Measurements from ENCODE around the gene TOP1.
"Not testable (repeated sequence)": the region's sequence is repeated elsewhere in the genome, so short reads cannot be mapped to it uniquely, and the experiment has no call there.

The TOP1 gene

DNA sequence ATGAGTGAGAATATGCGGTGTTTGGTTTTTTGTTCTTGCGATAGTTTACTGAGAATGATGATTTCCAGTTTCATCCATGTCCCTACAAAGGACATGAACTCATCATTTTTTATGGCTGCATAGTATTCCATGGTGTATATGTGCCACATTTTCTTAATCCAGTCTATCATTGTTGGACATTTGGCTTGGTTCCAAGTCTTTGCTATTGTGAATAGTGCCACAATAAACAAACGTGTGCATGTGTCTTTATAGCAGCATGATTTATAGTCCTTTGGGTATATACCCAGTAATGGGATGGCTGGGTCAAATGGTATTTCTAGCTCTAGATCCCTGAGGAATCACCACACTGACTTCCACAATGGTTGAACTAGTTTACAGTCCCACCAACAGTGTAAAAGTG lies 99.7 kb downstream of the TOP1 start:
- DNase-seq (ENCODE audit: low read depth in 2 of 3, low spot score in 2 of 3) = not testable (repeated sequence)

DNA sequence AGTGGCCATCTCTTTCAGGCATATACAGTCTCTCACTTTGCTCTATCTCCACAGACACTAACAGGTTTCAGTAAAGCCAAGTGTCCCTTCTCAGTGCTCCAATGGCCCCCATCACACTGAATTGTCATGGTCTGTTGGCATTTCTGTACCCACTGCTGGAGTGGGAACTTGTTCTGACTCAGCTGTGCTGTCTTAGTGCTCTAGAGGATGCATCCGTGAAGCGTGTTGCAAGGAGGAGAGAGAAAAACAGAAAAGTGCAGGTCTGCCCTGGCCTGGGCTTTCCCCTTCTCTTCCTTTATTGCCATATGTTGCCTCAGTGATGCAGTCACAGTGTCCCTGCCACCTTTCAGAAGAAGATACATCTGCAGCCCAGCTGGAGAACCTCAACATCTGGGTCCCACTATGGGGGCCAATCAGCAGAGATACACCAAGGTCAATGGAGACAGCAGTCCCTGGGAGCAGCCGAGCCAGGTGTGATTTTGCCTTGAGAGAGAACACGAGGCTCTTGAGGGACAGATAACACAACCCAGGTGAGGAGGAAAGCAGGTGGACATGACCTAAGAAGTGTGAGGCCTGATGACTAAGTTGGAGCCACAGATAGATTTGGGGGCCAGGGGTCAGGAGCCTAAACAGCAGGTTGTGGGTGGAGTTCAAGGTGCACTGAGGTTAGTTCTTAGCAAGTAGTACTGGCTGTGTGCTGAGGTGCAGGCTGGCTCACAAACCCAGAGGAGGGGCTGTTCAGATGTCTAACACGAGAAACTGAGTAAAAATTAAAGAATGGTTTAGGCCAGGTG lies 103.2 kb downstream of the TOP1 start:
- DNase-seq (ENCODE audit: low read depth in 2 of 3, low spot score in 2 of 3) = no peak

DNA sequence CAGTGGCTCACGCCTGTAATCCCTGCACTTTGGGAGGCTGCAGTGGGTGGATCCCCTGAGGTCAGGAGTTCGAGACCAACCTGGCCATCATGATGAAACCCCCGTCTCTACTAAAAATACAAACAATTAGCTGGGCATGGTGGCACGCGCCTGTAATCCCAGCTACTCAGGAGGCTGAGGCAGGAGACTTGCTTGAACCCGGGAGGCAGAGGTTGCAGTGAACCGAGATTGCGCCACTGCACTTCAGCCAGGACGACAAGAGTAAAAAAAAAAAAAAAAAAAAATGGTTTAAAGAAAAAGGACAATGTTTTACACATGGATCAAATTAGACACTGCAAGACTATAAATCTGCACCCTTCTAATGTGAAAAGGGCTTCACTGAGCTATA lies 103.8 kb downstream of the TOP1 start:
- DNase-seq (ENCODE audit: low read depth in 2 of 3, low spot score in 2 of 3) = not testable (repeated sequence)

DNA sequence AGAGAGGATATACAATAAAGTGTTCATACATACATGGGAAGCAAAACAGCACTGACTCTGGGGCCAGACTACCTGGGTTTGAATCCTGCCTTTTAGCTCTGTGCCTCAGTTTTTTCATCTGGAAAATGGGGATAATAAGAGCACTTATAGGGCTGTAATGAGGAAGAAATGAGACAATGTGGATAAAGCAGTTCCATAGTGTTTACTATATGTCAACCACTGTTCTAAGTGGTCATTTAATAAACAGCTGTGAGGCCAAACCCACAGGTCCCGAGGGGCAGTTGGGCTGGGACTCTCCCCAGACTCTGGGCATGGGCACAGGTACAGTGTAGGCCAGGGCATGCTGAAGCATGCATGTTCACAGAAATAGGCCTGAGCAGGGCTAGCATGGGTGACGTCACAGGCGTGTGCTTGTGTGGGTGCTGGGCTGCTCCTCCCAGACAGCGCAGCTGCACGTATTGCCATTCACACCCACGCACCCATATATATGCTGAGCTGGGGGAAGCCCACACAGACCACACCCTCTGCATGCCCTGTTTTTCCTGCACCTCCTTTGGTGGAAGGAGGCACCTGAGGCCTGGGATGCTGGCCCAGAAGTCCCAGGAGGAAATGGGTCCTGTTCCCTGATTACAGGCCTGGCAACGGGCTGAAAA lies 105.2 kb downstream of the TOP1 start:
- DNase-seq (ENCODE audit: low read depth in 2 of 3, low spot score in 2 of 3) = no peak

DNA sequence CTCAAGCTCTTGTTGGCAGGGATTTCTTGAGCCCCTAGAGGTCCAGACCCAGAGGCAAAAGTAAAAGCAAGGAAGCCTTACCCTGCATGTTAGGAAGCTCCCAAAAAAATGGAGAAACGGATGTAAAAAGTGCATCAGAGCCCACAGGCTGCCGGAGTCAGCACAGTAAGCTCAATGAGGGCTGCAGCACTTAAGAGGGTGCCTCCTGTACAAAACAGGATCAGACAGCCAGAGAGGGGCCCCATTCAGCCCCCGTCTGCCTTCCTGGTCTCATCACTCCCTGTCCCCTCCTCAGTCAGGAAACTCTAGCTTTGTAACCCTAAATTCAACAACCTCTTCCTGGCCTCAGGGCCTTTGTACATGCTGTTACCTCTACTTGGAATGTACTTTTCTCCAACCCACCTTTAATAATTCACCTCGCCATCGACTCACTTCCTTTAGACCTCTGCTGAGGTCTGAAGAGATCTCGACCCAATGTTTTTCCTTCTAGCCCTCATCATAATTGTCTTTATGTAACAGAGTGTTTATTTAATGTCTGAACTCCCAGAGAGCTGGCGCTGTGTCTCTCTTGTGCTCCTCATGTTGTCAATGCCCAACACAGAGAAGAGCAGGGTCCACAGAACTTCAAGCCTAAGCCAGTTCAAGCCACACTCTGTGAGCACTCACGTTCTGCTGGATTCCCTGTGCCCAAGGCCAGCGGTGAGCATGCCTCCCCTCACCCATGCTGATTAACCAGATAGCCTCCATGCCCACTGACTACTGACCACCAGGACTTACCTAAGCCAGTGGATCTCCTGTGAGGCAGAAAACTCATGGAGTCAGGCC lies 106.0 kb downstream of the TOP1 start:
- DNase-seq (ENCODE audit: low read depth in 2 of 3, low spot score in 2 of 3) = no peak

DNA sequence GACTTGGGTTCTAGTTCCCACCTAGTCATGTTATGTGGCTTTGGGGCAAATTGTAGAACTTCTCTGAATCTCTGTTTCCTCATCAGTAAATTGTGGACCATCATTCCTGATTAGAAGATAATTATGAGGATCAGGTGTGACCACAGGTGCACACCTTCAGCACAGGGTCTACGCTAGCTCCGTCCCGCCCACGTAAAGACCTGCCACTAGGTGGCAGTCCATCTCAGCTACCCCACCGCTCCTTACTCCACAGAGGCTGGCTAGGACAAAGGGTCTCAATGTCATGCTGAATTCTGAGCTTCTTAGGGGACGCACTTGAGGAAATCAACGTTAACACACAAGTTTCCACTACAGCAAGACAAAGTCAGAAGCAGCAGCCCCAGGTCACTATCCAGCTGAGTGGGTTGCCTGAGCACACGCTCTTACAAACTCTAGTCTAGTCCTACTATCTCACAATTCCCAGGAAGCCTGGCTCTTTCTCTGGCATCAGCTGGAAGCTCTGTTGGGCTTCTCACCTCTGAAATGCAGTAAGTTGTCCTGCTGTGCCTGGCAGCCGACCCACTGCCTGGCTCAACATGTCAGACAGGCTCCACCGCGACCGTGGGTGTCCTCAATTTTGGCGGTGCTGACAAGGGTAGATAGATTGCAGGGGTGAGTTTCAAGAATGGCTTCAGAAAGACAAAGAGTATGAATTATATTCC lies 106.7 kb downstream of the TOP1 start:
- DNase-seq (ENCODE audit: low read depth in 2 of 3, low spot score in 2 of 3) = no peak

DNA sequence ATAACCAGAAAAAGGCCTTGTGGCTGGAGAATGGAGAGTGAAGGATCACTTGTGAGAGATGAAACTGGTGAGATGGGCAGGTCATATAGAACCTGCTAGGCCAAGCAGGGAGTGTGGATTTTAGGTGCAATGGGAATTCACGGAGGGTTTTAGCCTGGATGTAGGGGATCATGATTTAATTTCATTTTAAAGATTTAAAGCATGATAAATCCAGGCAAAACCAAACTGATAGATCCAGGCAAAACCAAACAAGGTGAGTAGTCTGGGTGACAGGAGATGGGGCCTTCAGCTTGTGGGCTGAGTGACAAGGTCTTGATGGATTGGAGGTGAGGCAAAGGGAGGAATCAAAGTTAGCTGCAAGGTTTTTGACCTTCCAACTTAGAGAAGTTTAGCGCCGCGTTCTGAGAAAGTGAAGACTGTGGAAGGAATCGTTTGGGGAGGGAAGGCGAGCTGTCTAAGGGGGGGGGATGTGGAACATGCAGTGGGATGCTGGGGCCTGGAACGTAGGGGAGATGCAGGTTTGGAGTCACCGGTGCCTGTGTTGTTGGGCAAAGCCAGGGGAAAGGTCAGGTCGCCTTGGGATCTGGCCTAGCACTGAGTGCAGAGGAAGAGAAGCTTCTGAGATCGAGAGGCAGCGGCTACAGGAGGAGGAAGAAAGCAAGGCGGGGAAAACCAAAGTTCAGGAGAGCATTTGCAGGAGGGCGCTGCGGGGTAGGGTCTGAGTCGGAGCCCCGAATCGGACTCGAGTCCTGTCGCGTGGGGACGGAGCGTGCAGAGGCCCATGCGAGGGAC lies 107.5 kb downstream of the TOP1 start:
- DNase-seq (ENCODE audit: low read depth in 2 of 3, low spot score in 2 of 3) = no peak

DNA sequence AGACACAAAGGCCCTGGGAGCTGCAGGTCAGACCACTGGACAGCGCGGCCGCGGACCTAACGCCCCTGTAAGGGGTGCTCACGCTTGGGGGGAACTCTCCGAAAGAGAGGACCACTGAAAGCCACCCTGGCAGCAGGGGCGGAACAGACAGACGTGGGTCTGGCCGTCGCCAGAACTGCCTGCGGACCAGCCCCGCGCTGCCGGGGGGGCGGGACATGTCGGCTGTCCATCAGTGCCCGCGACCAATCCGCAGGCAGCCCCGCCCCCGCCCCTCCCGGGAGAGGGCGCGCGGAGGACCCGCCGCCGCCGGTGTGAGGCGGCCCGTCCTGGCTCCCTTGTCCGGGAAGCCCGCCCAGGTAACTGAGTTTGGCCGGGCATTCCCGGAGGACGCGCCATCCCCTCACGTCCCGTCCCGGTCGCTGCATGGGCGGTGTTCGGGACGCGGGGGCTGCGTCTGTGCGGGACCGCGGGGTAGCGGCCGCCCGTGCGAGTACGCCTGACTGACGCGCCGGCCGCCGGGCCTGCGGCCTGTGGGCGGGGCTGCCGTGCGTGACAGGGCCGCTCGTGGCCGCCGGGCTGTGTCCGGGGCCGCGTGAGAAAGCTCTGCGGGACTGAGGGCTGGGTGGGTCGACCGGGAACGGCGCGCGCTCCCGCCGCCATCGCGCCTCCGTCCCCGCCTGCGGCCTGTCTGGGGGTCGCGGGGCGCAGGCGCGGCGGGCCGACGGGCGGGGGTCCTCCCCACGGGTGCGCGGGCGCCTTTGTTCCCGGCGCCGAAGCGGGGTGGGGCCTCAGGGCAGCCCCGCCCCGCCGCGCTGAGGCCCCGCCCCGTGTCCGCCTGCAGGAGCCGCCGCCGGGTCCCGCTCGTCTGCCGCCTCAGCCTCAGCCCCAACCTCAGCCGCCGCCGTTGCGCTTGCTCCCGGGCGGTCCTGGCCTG lies 108.3 kb downstream of the TOP1 start, which contains the start of gene PLCG1:
PLCG1 (plus strand) TSS at position 864 of the 934 bp plus-strand sequence. CDS start 99 bp downstream, outside the sequence.
- DNase-seq (ENCODE audit: low read depth in 2 of 3, low spot score in 2 of 3) = peak; percentile 72 to 77 (median 76)

DNA sequence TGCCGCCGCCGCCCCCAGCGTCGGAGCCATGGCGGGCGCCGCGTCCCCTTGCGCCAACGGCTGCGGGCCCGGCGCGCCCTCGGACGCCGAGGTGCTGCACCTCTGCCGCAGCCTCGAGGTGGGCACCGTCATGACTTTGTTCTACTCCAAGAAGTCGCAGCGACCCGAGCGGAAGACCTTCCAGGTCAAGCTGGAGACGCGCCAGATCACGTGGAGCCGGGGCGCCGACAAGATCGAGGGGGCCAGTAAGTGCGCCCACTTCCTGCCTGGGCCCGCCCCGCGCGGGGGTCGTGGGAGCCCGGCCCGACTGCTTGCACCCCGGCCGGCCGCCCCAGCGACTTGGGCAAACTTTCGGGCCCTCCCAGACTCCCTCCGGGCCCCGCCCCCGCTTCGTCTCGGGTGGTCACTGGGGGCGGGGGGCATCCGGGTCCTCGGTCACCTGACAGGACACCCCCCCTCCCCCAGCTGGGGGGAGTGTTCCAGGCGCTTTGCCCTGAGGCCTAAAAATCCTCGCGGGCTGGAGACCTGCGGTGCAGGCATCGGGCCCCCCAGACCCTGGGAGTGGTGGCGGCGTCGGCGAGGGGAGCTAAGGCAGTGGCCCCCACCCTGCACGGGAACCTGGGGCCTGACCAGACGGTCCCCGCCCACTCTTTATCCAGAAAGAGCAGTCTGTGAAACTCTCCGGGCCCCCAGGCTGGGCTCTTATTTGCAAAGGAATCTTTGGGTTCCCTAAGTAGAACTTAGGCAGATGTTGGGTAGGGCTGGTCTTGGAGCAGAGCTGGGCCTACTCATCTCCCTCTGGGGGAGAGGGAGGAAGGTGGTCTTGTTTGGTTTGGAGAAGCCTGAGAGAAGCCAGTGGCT lies 109.2 kb downstream of the TOP1 start:
- peak in 2 of 3 experiments; percentile 47 to 56 for DNase-seq (ENCODE audit: low read depth in 2 of 3, low spot score in 2 of 3)

DNA sequence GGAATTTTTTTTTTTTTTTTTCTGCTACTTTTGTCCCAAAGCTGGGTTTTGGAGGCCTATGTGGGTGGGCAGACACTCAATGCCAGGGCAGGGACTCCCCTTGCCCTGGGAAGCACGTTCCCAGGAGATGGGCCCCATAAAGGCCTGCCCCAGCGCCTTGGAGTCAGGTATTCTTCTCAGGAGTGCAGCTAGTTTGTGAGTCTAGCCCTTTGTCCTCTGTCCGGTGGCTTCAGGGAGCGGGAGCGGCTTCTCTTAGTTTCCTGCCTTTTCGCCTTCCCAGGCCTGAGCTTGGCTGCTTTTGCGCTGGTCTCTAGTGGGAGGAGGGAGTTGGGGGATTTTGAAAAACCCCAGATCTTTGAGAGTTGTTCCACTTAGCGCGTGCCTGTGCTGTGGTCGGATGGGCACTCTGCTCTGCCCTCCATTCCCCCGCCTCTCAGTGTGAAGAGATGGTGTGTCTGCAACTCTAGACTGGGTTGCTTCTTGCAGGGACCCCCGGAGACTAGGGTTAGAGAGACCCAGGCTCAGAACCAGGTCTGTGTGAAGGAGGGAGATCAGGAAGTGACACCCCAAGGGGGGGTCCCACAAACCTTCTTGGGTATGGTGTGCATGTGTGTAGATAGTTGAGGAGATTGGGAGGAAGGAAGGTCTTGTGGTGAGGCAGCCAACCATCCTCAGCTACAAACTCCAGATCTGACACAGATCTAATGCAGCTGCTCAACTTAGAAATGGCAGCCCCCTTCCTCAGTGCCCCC lies 110.0 kb downstream of the TOP1 start:
- no peak for DNase-seq (ENCODE audit: low read depth in 2 of 3, low spot score in 2 of 3)

DNA sequence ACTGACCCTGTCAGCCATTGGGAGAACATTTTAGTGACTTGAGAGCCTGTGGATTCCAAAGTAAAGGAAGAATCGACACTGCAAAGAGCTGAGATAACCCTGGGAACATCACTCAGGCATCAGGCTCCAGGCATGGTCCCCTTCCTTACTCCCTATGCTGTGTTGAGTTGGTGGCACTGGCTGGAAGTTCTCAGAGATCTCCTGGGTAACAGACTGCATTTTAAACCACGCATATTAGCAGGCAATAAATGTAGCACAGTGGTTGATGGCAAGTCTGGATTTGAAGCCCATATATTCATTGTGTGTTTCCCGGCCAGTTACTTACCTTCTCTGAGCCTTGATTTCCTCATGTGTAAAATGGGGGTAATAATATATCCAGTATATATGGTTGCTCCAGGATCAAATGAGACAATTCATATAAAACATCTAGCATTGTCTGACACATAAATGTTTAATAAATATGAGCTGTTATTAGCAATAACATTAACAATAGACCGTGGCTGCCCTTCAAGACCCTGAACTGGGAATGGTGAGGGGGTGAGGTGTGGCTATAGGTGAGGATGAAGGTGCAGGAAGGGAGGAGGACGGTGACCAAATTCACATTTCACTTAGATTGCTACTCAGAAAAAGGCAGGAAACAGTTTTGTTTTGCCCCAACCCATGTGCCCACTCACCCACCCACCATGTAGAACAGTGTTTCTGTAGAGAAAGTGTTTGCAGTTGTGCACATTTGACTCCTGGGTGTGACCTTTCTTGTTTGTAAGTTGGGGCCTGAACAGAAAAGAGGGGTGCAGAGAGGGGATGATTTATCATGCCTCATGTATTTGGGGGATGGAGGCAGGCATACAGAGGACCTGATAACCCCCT lies 110.8 kb downstream of the TOP1 start:
- no peak for DNase-seq (ENCODE audit: low read depth in 2 of 3, low spot score in 2 of 3)

DNA sequence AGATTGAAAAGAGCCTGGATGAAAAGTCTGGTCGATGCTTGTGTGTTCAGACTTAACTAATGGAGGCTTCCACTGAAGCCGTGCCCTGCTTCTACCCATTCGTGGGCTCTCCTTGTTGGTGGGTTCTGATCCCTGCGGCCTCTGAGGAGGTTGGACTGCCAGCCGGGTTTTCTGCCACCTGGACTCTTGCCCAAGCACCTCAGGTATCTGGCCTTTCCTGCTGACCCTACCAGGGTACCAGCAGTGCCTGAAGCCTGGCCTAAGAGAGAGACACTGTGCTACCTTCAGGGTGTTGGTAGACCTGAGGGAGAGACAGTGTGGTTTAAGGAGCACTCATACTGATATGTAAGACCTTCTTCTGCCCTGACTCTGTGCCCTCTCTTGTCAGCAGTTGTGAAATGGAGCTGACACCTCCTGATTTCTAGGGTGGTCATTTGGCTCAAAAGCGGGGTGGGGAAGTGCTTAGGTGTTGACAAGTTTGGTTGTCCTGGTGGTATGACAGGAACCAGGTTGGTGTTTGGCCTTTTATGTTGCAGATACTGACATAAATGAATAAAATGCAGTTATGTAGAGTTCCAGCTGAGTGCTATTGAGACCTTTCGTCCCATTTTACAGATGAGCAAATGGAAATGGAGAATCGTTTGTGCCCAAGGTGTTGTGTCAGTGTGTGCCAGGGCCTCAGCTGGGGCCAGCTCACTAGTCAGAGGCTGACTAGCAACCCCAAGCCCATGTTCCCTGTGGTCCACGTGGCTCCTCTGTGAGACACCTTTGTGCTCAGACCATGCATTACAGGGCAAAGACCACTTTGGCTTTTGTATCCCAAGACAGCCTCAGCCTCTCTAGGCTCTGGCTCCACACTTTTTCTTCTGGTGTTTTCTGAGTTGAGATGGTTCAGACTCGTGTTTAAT lies 111.9 kb downstream of the TOP1 start:
- no peak for DNase-seq (ENCODE audit: low read depth in 2 of 3, low spot score in 2 of 3)

DNA sequence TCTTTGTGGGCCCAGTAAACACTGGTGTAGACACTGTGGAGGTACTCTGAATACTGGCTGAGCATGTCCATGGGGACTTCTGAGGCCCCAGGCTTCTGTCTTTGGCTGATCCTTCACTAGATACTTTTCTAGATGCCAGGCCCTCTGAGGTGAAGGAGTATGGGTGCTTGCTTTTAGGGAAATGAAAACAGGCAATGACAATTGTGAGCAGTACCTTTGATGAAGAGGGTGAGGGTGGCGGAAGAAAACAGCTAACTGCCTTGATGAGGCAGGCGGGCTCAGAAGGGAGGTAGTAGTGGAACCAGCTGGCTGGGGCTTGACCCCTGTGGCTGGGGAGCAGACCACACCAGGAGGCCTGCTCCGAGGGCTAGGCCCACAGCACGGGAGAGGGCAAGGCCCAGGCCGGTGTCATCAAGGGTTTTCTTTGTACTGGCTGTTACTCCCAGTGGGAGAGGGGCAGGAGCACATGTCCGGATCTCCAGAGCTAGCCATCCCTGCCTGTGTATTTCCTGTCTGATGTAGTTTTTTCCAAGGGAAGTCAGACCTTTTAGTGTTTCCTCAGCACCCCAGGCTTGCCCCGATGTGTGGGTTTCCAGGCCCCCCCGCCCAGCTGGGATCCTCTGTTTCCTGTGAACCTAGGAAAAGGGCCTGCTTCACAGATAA lies 112.7 kb downstream of the TOP1 start:
- DNase-seq (ENCODE audit: low read depth in 2 of 3, low spot score in 2 of 3) = no peak

DNA sequence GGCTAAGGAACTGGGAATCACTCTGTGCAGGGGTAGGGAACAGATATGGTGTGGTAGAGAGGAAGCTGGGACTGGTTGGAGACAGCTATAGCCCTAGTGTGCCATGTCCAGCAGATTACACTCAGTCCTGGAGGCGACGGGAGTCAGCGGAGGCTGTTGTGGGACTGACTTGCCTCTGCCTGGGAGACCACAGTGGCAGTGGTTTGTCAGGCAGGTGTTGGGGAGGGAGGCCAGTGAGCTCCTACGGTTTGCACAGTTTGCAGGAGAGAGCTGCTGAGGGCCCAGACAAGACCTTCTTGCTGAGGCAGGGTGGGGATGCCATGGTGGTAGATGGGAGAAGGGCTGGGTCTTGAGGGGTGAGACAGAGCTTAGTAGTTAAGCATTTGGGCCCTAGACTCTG lies 113.6 kb downstream of the TOP1 start:
- DNase-seq (ENCODE audit: low read depth in 2 of 3, low spot score in 2 of 3) = no peak

DNA sequence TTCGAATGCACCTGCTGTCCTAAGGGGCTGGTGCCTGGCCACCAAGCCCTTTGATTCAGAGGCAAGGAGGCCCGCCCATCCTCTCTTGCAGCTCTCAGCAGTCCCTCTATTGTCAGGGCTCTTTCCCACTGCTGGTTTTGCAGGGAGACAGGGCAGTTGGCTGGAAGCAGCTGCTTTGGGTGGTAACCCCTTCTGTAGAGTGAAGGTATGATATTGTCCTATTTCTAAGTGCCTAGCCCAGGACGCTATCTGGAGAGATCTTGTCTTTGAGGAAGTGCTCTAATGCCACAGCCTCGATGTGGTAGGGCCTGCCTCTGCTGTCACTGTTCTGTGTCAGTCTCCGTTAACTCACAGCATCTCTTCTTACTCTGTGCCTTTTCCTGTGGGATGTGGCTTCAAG lies 114.3 kb downstream of the TOP1 start:
- DNase-seq (ENCODE audit: low read depth in 2 of 3, low spot score in 2 of 3) = no peak
